ENCODE measurements around the gene IL4R. TPM values are rescaled to one million over a fixed set of nuclear protein-coding genes. Genes with fewer than 3 reads are reported as not detected.

IL4R gene
- total RNA-seq, 1 donor from 2014 or later: 41.0 TPM

DNA sequence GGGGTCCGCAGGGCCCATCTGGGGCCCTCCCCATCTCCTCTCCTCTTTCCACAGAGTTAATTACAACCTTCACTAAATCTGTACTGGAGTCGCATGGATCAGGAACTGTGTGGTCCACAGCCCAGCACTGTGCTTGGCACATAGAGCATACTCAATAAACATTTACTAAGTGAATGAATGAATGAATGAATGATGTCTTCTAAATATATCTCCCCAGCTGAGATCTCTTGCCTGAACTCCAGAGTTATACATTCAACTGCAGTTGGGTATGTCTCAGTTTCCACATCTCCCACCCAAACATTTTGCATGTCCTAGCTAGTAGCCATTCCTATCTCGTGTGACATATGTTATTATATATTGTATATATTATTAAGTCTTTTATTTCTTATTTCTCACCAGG is 59.5 kb downstream of the IL4R start:
- Mint-ChIP-seq H3K4me3 (ENCODE audit: unreplicated experiment) (no peak overlapping the region), H3K27me3 (ENCODE audit: low read depth) (no peaks in the 10 kb centered on the region), H3K4me1 (ENCODE audit: low read depth) (peaks cover 1% of the 10 kb centered on the region), H3K36me3 (ENCODE audit: low read depth) (peaks cover 3% of the 10 kb centered on the region), H3K27ac (ENCODE audit: unreplicated experiment) (no peak overlapping the region), H3K9me3 (ENCODE audit: low read depth) (peaks cover 11% of the 10 kb centered on the region)
- DNase-seq (ENCODE audit: low spot score): no peak
- TF ChIP-seq, protein P1, sequence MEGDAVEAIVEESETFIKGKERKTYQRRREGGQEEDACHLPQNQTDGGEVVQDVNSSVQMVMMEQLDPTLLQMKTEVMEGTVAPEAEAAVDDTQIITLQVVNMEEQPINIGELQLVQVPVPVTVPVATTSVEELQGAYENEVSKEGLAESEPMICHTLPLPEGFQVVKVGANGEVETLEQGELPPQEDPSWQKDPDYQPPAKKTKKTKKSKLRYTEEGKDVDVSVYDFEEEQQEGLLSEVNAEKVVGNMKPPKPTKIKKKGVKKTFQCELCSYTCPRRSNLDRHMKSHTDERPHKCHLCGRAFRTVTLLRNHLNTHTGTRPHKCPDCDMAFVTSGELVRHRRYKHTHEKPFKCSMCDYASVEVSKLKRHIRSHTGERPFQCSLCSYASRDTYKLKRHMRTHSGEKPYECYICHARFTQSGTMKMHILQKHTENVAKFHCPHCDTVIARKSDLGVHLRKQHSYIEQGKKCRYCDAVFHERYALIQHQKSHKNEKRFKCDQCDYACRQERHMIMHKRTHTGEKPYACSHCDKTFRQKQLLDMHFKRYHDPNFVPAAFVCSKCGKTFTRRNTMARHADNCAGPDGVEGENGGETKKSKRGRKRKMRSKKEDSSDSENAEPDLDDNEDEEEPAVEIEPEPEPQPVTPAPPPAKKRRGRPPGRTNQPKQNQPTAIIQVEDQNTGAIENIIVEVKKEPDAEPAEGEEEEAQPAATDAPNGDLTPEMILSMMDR (IDR thresholded peaks at IDR 0.05): no peak

DNA sequence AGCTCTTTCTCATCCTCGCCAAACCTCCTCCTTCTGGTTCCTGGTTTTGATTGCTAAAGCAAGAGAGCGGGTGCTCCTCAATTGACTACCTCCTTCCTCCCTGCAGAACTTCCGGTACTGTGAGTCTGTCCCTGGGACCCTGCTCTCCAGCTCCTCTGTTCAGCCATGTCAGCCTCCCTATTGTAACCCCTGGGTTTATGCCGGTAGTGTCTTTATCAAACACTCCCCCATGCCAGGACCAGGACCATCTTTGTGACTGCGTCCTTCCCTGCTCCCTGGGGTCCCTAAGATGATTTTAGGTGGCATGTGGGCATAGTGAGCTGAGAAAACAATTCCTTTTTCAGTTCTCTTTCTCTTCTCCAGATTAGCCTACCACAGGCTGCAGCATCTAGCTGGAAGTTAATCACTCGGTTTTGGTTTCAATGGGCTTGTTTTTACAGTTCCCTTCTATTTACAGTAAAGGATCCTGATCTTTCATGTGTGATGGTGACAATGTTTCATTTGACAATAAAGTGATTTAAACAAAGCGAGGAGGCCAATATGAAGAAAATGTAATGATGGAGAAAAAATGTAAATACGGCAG is 60.5 kb downstream of the IL4R start:
- Mint-ChIP-seq H3K4me3 (ENCODE audit: unreplicated experiment) (no peak overlapping the region), H3K27ac (ENCODE audit: unreplicated experiment) (no peak overlapping the region), H3K27me3 (ENCODE audit: low read depth) (no peaks in the 10 kb centered on the region), H3K36me3 (ENCODE audit: low read depth) (peaks cover 3% of the 10 kb centered on the region), H3K4me1 (ENCODE audit: low read depth) (peaks cover 4% of the 10 kb centered on the region), H3K9me3 (ENCODE audit: low read depth) (peaks cover 11% of the 10 kb centered on the region)
- TF ChIP-seq, protein P1 (IDR thresholded peaks at IDR 0.05): no peak
- no peak for DNase-seq (ENCODE audit: low spot score)

DNA sequence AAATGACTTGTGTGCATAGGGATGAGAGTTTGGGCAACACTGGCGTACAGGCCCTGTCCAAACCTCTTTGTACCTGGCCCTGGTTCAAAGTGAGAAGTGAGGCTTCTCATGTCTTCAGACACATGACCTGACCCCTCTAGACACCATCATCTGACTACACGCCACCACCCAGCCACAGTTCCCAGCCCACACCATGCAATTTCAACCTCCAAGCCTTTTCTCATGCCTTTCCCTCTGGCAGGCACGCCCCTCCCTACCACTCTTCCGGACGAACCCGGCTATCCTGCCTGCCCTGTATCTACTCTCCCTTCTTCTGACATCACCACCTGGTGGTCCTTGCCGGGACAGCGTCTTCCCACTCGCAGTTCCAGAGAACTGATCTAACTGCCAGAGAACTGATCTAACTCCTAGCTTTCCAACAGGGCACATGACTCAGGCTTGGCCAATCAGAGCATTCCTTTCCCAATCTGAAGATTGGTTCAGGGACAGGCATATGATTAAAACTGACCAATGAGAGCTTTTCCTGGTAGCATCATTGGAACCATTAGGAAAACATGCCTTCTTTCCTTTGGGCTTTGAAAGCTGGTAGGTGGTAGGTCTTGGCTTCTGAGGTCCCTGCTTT is 61.1 kb downstream of the IL4R start:
- DNase-seq (ENCODE audit: low spot score): no peak
- Mint-ChIP-seq H3K27me3 (ENCODE audit: low read depth) (no peaks in the 10 kb centered on the region), H3K27ac (ENCODE audit: unreplicated experiment) (no peak overlapping the region), H3K36me3 (ENCODE audit: low read depth) (no peaks in the 10 kb centered on the region), H3K4me1 (ENCODE audit: low read depth) (peaks cover 4% of the 10 kb centered on the region), H3K9me3 (ENCODE audit: low read depth) (peaks cover 6% of the 10 kb centered on the region), H3K4me3 (ENCODE audit: unreplicated experiment) (no peak overlapping the region)
- TF ChIP-seq, protein P1 (IDR thresholded peaks at IDR 0.05): peak; percentile 75

DNA sequence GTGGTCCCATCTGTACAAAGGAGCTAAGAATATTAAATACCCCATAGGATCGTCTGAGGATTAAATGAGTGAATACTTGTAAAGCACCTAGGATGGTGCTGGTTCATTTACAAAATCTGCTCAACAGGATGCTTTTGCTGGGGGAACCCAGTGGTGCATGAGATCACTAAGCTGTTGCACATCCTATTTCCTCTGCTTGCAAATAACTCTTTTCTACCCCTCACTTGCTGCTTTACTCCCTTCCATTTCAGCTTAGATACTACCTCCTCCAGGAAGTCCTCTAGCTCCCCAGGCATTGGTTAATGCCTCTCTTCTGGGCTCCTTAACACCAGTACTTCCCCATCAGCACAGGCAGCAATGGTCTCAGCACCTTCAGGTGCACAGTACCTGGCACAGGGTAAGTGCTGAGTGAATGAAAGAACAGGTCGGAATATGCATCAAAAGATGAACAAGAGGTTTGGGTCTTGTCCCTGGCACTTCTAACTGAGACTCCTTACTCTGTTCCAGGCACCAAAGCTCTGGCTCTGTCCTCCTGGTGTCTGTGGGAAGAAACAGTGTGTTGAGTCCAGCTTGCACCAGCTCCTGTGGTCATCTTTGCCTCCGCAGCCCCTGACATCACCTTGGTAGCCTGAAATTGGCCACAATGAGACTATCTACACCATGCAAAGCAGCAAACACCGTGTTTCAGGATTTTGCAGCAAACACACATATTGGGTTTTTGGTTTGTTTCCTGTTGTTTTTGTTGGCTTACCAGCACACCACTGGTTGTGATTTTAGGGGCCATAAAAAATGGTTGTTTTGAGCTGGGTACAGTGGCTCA is 64.1 kb downstream of the IL4R start:
- Mint-ChIP-seq H3K9me3 (ENCODE audit: low read depth) (no peaks in the 10 kb centered on the region), H3K4me1 (ENCODE audit: low read depth) (peaks cover 4% of the 10 kb centered on the region), H3K27me3 (ENCODE audit: low read depth) (no peaks in the 10 kb centered on the region), H3K36me3 (ENCODE audit: low read depth) (no peaks in the 10 kb centered on the region), H3K4me3 (ENCODE audit: unreplicated experiment) (no peak overlapping the region), H3K27ac (ENCODE audit: unreplicated experiment) (no peak overlapping the region)
- TF ChIP-seq, protein P1 (IDR thresholded peaks at IDR 0.05): no peak
- DNase-seq (ENCODE audit: low spot score): no peak

DNA sequence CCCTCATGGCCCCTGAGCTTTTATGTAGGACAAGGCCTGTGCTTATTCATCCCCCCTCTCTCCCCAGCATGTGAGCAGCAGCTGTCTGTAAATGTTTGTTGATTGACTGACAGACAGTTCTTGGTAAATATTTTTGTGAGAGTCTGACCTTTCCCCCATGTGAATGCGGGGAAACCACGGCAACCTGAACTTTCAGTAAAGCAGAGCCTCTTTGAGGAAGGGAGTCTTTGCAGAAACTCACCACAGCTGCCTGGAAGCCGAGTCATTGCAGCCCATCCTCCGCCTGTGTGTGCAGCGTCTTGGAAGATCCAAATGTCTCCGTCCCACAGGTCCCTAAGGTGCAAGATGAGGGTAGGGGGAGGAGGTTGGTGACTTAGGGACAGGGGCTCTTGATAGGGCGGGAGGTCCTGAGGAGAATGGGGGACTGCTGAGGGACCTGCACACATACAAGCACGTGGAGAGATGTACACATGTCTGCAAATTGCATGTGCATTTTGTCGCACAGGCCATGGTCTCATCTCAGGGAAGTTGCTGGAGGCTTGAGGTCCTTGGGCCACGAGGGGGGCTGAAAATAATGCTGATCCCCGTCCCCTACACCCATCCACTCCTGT is 65.2 kb downstream of the IL4R start:
- Mint-ChIP-seq H3K9me3 (ENCODE audit: low read depth) (peaks cover under 1% of the 10 kb centered on the region), H3K4me3 (ENCODE audit: unreplicated experiment) (no peak overlapping the region), H3K36me3 (ENCODE audit: low read depth) (no peaks in the 10 kb centered on the region), H3K4me1 (ENCODE audit: low read depth) (peaks cover 4% of the 10 kb centered on the region), H3K27me3 (ENCODE audit: low read depth) (no peaks in the 10 kb centered on the region), H3K27ac (ENCODE audit: unreplicated experiment) (peak overlapping the region; percentile 29)
- DNase-seq (ENCODE audit: low spot score): no peak
- TF ChIP-seq, protein P1 (IDR thresholded peaks at IDR 0.05): no peak

Data from chondrocyte (in vitro differentiated cells).